ENCODE measurements around the gene SNX20.

SNX20 gene

DNA sequence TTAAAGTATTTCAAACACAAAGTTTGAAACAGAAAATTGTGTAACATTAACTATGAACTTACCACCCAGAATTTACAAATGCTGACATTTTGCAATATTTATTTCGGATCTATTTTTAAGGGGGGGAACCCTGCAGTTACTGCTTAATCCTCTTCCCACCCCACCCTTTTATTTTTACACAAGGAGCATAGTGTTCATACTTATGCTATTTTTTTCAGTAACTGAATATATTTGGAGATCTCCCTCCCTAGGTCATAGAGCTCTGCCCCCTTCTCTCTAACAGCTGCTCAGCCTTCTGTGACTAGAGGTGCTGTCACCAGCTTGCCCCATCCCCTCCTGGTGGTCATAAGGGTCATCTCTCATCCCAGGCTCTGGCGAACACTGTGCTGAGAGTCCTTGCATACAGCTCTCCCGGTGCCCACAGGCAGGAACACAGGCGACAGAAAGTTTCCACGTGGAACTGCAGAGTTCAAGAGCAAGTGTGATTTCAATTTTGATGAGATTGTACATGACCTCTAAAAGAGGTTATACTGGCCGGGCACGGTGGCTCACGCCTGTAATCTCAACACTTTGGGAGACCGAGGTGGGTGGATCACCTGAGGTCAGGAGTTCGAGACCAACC is 44.2 kb downstream of the SNX20 start:
- H3K27me3 ChIP-seq (ENCODE audit: insufficient read depth, low read length): no peaks in the 10 kb centered on the region
- H3K4me1 ChIP-seq (ENCODE audit: insufficient read depth, low read length): no peaks in the 10 kb centered on the region
- no peak overlapping the region for H2AFZ ChIP-seq (ENCODE audit: low read depth, low read length)
- peaks cover 3% of the 10 kb centered on the region for H3K36me3 ChIP-seq (ENCODE audit: insufficient read depth, low read length)
- no peak overlapping the region for H3K4me3 ChIP-seq (ENCODE audit: low read length)
- H3K9me3 ChIP-seq (ENCODE audit: low read length): no peaks in the 10 kb centered on the region

DNA sequence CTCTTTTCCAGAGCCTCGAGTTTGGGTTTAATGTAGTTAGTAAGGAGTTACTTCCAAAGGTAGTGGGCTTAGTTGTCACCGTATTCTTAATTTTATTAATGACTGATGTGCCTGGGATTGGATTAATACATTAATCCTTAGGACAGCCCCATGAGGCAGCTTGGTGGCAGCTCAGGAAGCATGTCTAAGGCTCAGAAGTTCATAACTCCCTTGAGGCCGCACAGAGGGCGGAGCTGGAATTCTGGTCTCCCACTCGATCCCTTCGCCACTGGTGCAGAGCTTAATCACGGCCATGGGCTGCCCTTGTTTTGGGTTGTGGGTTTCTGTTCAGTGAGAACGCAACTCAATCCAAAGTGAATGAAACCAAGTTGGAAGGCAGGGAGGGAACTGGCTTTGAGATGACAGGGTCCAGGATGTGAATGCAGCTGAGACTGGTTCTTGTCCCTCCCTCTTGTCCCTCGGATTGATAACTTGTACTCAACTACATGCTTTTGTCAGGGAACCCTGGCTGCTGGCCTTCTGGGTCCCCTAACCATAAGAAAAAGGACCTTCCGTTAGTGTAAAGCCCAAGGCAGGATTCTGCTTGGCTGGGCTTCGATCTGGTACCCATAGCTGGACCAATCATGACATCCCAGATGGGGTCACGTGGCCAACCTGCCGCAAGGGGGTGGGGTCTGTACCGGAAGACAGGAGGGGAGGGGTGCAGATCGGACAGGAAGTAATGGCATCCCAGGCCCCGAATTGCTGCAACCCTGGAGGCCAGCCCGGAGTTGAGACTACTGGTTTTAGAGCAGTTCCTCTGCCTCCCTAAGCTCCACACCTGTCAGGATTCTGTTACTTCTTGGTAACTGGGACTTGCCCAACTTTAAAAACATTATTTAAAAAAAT is 45.4 kb downstream of the SNX20 start:
- H3K4me3 ChIP-seq (ENCODE audit: low read length): no peak overlapping the region
- no peaks in the 10 kb centered on the region for H3K4me1 ChIP-seq (ENCODE audit: insufficient read depth, low read length)
- H3K27me3 ChIP-seq (ENCODE audit: insufficient read depth, low read length): no peaks in the 10 kb centered on the region

DNA sequence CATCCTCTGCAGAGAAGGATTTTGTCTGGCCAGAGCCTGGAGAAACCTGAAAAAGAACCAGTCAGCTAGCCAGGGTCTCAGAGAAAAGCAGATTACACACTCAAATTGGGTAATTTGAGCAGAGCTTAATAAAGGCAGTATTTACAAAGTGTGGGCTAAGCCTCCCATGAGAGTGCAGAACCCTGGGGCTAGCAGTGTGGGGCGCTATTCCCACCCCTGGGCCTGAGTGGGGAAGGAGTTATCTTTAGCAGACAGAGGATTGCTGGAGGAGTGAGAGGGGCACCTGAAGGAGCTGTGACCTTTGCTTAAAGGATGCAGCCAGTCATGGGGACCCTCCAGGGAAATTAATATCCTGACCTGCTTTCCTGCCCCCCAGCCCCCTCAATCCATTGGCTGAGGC is 46.2 kb downstream of the SNX20 start:
- H3K4me3 ChIP-seq (ENCODE audit: low read length): no peak overlapping the region
- peaks cover 8% of the 10 kb centered on the region for H3K36me3 ChIP-seq (ENCODE audit: insufficient read depth, low read length)
- H3K9me3 ChIP-seq (ENCODE audit: low read length): no peaks in the 10 kb centered on the region
- no peaks in the 10 kb centered on the region for H3K27me3 ChIP-seq (ENCODE audit: insufficient read depth, low read length)
- H3K4me1 ChIP-seq (ENCODE audit: insufficient read depth, low read length): no peaks in the 10 kb centered on the region
- no peak overlapping the region for H2AFZ ChIP-seq (ENCODE audit: low read depth, low read length)

More for the DNA sequence above, 45.4 kb downstream of the SNX20 start:
- Histone ChIP-seq H3K36me3 (ENCODE audit: insufficient read depth, low read length) (peaks cover 8% of the 10 kb centered on the region), H2AFZ (ENCODE audit: low read depth, low read length) (no peak overlapping the region), H3K9me3 (ENCODE audit: low read length) (no peaks in the 10 kb centered on the region)

DNA sequence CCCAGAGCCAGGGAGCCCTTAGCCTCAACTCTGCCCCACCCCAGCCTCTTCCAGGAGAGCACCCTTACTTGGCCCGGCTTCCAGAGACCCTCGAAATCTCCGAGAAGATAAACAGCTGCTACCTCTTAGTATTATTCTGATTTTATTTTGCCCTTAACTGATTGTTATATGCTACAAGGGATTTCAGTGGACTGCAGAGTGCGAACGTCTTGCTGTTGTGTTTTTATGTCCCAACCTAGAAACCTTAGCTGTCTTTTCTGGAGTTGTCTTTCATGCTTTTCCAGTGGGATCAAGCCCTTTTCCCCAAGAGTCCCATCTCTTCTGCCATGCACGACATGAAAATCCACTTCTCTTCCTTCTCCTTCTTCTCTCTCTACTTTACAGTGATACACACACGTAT is 47.0 kb downstream of the SNX20 start:
- H3K4me1 ChIP-seq (ENCODE audit: insufficient read depth, low read length): no peaks in the 10 kb centered on the region
- H3K36me3 ChIP-seq (ENCODE audit: insufficient read depth, low read length): peaks cover 8% of the 10 kb centered on the region
- no peak overlapping the region for H3K4me3 ChIP-seq (ENCODE audit: low read length)
- no peaks in the 10 kb centered on the region for H3K9me3 ChIP-seq (ENCODE audit: low read length)
- H2AFZ ChIP-seq (ENCODE audit: low read depth, low read length): no peak overlapping the region
- H3K27me3 ChIP-seq (ENCODE audit: insufficient read depth, low read length): no peaks in the 10 kb centered on the region

DNA sequence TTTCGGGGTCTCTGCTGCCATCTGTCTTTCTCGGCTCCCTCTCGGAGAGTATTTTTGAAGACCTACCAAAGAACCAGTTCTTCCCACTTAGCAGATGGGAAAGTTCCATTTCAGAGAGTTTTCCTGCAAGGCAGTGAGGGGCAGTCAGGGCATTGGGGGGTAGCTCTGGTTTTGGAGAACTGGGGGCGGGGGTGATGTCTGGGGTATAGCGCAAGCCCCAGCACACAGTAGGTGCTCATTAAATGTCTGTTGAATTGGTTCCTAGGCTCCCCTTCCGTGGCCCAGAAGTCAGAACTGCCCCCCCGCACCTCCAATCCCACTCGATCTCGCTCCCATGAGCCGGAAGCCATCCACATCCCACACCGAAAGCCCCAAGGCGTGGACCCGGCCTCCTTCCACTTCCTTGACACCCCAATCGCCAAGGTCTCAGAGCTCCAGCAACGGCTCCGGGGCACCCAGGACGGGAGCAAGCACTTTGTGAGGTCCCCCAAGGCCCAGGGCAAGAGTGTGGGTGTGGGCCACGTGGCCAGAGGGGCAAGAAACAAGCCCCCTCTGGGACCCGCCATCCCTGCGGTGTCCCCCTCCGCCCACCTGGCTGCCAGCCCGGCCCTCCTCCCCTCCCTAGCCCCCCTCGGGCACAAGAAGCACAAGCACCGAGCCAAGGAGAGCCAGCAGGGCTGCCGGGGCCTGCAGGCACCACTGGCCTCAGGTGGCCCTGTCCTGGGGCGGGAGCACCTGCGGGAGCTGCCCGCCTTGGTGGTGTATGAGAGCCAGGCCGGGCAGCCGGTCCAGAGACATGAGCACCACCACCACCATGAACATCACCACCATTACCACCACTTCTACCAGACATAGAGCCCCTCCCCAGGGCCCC is 47.9 kb downstream of the SNX20 start:
- no peaks in the 10 kb centered on the region for H3K4me1 ChIP-seq (ENCODE audit: insufficient read depth, low read length)
- H3K4me3 ChIP-seq (ENCODE audit: low read length): no peak overlapping the region
- H3K27me3 ChIP-seq (ENCODE audit: insufficient read depth, low read length): no peaks in the 10 kb centered on the region
- H2AFZ ChIP-seq (ENCODE audit: low read depth, low read length): no peak overlapping the region
- H3K9me3 ChIP-seq (ENCODE audit: low read length): no peaks in the 10 kb centered on the region
- peaks cover 8% of the 10 kb centered on the region for H3K36me3 ChIP-seq (ENCODE audit: insufficient read depth, low read length)

DNA sequence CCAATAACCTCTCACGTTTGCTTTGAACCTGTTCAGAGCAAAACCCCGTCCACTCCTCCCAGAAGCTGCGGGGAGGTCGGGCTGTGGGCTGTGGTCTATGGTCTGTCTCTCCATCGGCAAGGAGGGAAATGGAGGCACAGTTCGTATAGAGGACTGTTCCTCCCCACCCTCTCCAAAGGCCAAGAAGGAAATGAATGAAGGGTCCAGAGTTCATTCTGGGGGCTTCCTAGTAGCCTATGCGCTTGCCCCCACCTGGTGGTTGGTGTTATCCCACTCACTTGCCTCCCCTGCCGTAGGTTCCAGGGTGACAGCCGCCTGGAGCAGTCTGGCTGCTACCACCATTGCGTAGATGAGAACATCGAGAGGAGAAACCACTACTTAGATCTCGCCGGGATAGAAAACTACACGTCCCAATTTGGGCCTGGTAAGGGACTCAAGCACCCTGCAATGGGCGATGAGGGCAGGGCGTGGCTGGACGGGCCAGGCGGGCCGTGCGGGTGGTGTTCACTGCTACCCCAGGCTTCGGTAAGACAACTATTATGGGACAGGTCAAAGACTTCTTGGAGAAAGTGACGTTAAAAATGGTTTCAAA is 49.0 kb downstream of the SNX20 start:
- no peak overlapping the region for H2AFZ ChIP-seq (ENCODE audit: low read depth, low read length)
- H3K27me3 ChIP-seq (ENCODE audit: insufficient read depth, low read length): no peaks in the 10 kb centered on the region
- H3K36me3 ChIP-seq (ENCODE audit: insufficient read depth, low read length): peaks cover 8% of the 10 kb centered on the region
- no peak overlapping the region for H3K4me3 ChIP-seq (ENCODE audit: low read length)
- H3K4me1 ChIP-seq (ENCODE audit: insufficient read depth, low read length): no peaks in the 10 kb centered on the region
- H3K9me3 ChIP-seq (ENCODE audit: low read length): no peaks in the 10 kb centered on the region

DNA sequence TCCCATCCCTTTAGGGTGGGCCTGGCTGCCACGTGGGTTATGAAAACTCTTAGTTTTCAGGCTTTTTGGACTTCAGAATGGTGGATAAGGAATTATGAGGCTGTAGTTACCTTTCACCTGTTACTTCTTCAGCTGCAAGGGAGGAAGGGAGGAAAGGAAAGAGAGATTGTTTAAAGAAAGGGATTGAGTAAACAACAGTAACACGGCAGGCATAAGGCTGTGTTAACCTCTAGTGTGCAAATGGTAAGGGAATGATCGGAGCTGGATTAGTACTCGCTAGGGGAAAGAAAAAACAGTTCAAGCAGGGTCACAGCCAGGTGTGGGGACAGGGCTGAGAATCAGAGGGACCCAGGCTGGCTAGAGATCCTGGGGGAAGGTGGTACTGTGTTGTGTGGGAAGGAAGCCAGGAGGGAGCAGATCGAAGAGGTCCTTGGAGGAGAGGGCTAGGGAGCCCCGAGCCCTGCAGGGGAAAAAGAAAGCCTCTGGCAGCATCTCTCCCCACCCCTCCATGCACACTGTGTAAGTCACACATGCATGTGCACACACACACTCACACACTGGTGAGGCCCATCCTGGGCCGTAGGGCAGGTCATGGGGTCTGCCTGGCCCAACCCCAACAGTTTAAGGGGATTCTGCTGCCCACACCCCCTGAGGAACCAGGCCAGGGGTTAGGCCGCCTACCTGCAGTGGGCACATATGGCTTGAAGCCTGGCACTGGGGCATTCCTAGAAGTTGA is 49.7 kb downstream of the SNX20 start:
- Histone ChIP-seq H3K36me3 (ENCODE audit: insufficient read depth, low read length) (peaks cover 8% of the 10 kb centered on the region), H3K4me3 (ENCODE audit: low read length) (no peak overlapping the region), H3K27me3 (ENCODE audit: insufficient read depth, low read length) (no peaks in the 10 kb centered on the region), H3K9me3 (ENCODE audit: low read length) (no peaks in the 10 kb centered on the region), H3K4me1 (ENCODE audit: insufficient read depth, low read length) (no peaks in the 10 kb centered on the region), H2AFZ (ENCODE audit: low read depth, low read length) (no peak overlapping the region)

DNA sequence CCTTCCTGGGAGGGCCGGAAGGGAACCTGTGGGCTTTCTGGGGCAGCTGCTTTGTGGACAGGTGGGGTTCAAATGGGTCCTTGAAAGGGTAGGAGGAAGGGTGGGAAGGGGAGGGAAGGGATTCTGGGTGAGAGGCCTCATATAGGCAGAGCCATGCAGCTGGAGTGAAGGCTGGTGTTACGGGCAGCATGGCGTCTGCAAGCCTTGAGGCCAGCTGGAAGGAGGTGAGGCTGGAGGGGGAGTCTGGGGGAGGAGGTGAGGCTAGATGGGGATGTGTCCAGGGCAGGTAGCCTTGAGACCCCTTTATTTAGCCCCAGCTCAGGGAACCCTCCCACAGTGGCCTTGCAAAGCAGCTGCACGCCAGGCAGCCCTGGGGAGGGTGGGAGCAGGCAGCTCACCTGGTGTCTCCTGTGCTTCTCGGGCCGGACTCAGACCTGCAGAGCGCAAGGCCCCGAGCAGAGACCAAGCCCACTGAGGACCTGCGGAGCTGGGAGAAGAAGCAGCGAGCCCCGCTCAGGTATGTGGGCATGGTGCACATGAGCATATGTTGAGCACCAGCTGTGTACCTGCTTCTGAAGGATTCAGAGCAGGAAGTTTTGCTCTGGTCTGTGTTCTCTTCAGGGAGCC is 50.6 kb downstream of the SNX20 start:
- H3K36me3 ChIP-seq (ENCODE audit: insufficient read depth, low read length): peaks cover 8% of the 10 kb centered on the region
- no peaks in the 10 kb centered on the region for H3K9me3 ChIP-seq (ENCODE audit: low read length)
- no peak overlapping the region for H2AFZ ChIP-seq (ENCODE audit: low read depth, low read length)
- no peak overlapping the region for H3K4me3 ChIP-seq (ENCODE audit: low read length)
- H3K4me1 ChIP-seq (ENCODE audit: insufficient read depth, low read length): no peaks in the 10 kb centered on the region
- H3K27me3 ChIP-seq (ENCODE audit: insufficient read depth, low read length): no peaks in the 10 kb centered on the region

DNA sequence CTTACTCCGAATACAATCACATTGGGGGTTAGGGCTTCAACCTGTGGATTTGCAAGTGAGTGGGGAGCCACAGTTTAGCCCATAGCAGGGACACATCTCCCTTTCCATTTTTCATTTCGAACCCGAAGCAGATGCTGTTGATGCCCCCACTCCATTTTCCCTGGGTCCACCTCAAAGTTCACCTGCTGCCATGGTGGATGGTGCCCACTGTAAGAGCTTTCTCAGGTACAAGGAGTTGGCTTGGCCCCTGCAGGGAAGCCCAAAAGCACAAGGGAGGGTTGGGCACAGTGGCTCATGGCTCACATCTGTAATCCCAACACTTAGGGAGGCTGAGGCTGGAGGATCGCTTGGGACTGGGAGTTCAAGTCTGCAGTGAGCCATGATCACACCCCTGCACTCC is 51.8 kb downstream of the SNX20 start:
- H2AFZ ChIP-seq (ENCODE audit: low read depth, low read length): no peak overlapping the region
- no peaks in the 10 kb centered on the region for H3K9me3 ChIP-seq (ENCODE audit: low read length)
- H3K36me3 ChIP-seq (ENCODE audit: insufficient read depth, low read length): peaks cover 8% of the 10 kb centered on the region
- H3K4me1 ChIP-seq (ENCODE audit: insufficient read depth, low read length): no peaks in the 10 kb centered on the region
- H3K4me3 ChIP-seq (ENCODE audit: low read length): no peak overlapping the region
- no peaks in the 10 kb centered on the region for H3K27me3 ChIP-seq (ENCODE audit: insufficient read depth, low read length)

DNA sequence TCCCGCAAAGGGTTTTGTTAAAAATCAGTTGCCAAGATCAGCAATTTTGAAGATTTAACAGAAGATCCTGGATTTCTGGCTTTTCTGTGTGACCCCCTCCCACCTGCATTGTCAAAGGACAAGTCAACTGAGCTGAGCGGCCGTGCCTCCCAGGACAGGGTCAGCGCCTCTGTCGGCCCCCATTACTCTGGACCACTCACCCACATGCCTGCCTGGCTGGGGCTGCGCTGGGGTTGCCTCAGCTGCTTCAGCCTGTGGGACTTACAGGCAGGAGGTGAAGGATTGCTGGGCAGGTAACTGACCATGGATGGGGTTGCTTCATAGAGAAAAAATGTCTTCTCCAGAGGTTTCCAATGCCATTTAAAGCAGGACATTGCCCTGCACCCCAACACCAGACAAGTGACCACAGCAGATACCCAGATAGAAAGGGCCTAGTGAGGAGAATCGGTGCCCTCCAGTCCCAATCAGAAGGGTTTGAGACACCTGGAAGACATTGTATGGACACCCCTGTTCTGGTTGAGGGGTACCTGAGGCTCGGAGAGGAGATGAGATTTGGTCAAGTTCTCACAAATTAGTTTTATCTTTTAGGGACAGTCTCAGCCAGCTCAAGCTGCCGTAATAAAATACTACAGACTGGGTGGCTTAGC is 52.8 kb downstream of the SNX20 start:
- H3K4me3 ChIP-seq (ENCODE audit: low read length): no peak overlapping the region
- H3K27me3 ChIP-seq (ENCODE audit: insufficient read depth, low read length): no peaks in the 10 kb centered on the region
- H3K9me3 ChIP-seq (ENCODE audit: low read length): no peaks in the 10 kb centered on the region
- no peaks in the 10 kb centered on the region for H3K4me1 ChIP-seq (ENCODE audit: insufficient read depth, low read length)
- peaks cover 8% of the 10 kb centered on the region for H3K36me3 ChIP-seq (ENCODE audit: insufficient read depth, low read length)
- no peak overlapping the region for H2AFZ ChIP-seq (ENCODE audit: low read depth, low read length)

DNA sequence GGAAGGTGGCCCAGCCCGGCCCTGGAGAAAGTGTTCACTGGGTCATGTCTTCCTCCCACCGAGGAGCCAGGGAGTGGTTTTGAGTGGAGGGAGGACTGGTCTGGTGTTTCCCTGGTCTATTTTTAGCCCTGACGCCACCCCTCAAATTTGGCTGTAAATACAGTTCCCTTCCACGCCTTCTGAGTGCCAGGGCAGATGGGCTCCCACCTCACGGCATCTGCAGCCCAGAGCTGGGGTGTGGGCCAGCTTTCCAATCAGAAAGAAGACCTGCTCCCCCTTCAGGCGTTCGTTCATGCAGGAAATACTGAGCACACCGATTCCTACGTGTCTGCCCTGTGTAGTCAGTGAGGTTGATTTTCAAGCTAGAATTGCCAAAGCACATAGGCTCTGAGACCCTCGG is 53.7 kb downstream of the SNX20 start:
- Histone ChIP-seq H3K4me3 (ENCODE audit: low read length) (no peak overlapping the region), H3K36me3 (ENCODE audit: insufficient read depth, low read length) (peaks cover 5% of the 10 kb centered on the region), H3K27me3 (ENCODE audit: insufficient read depth, low read length) (no peaks in the 10 kb centered on the region), H2AFZ (ENCODE audit: low read depth, low read length) (no peak overlapping the region), H3K9me3 (ENCODE audit: low read length) (no peaks in the 10 kb centered on the region), H3K4me1 (ENCODE audit: insufficient read depth, low read length) (no peaks in the 10 kb centered on the region)

DNA sequence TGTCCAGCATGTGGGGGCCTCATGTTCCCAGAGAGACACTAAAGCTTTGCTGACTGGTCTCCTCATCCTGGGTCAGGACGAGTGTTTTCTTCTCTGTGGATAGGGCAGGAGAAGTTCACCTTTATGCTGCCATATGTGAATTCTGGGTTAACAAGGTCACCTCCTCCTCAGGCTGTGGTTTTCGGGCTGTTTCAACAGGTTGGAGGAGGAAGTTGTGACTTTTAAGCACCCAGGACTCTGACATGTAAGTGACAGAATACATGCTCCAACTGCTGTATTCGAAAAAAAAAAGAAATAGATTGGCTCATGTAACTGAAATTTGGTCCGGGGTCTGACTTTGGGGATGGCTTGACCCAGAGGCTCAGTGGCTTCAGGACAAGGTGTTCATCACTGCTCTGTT is 54.2 kb downstream of the SNX20 start:
- no peaks in the 10 kb centered on the region for H3K4me1 ChIP-seq (ENCODE audit: insufficient read depth, low read length)
- H3K4me3 ChIP-seq (ENCODE audit: low read length): no peak overlapping the region
- H2AFZ ChIP-seq (ENCODE audit: low read depth, low read length): no peak overlapping the region
- H3K36me3 ChIP-seq (ENCODE audit: insufficient read depth, low read length): peaks cover 5% of the 10 kb centered on the region
- no peaks in the 10 kb centered on the region for H3K27me3 ChIP-seq (ENCODE audit: insufficient read depth, low read length)
- H3K9me3 ChIP-seq (ENCODE audit: low read length): no peaks in the 10 kb centered on the region

Data from neuron (in vitro differentiated cells).